Loucy (cell line): Measurements from ENCODE around the gene ZBTB20.
A peak's percentile ranks its signal among the peaks of the same experiment; 100 is the strongest.

Experiments
- H2AFZ ChIP-seq: fragments of 200-600 bp; sonication (generic); 2 replicates; pipeline ENCODE4 v1.6.0; 2016; ENCODE audit warnings: antibody characterized with exemption, mild to moderate bottlenecking, low read length, moderate library complexity
- H3F3A ChIP-seq: fragments of 200-600 bp; 2 replicates; pipeline ENCODE4 v1.6.0; 2016; ENCODE audit warnings: antibody characterized with exemption, low read depth, mild to moderate bottlenecking
- H3K27me3 ChIP-seq: fragments of 200-600 bp; sonication (generic); 2 replicates; pipeline ENCODE4 v1.6.1; 2014; ENCODE audit warnings: low read length, mild to moderate bottlenecking; ENCODE audit not compliant: insufficient read depth, poor library complexity, severe bottlenecking
- H3K36me3 ChIP-seq: fragments of 200-600 bp; sonication (generic); 2 replicates; pipeline ENCODE4 v1.6.1; 2016; ENCODE audit warnings: low read length; ENCODE audit not compliant: insufficient read depth
- H3K4me1 ChIP-seq: fragments of 200-600 bp; sonication (generic); 2 replicates; pipeline ENCODE4 v1.5.1; 2014; ENCODE audit warnings: low read length, mild to moderate bottlenecking; ENCODE audit not compliant: insufficient read depth, poor library complexity, severe bottlenecking
- H3K4me2 ChIP-seq: fragments of 200-600 bp; sonication (generic); 2 replicates; pipeline ENCODE4 v1.6.0; 2014; ENCODE audit warnings: antibody characterized with exemption, low read length, low read depth, mild to moderate bottlenecking; ENCODE audit not compliant: poor library complexity, severe bottlenecking
- H3K4me3 ChIP-seq: fragments of 200-600 bp; sonication (generic); 2 replicates; pipeline ENCODE4 v1.5.1; 2014; ENCODE audit warnings: low read length, mild to moderate bottlenecking, mixed read lengths; ENCODE audit not compliant: poor library complexity, severe bottlenecking
- H3K79me2 ChIP-seq: fragments of 200-600 bp; sonication (generic); 2 replicates; pipeline ENCODE4 v1.6.1; 2014; ENCODE audit warnings: low read length; ENCODE audit not compliant: insufficient read depth
- H3K9ac ChIP-seq: fragments of 200-600 bp; sonication (generic); 2 replicates; pipeline ENCODE4 v1.6.0; 2014; ENCODE audit warnings: mild to moderate bottlenecking, low read depth, low read length, moderate library complexity; ENCODE audit not compliant: poor library complexity, severe bottlenecking
- H3K9me2 ChIP-seq: fragments of 200-600 bp; sonication (generic); replicated peaks from 2 replicates; pipeline ENCODE4 v1.6.1; 2016; ENCODE audit warnings: low read depth, low read length, mixed read lengths
- H3K9me3 ChIP-seq: fragments of 200-600 bp; sonication (generic); 2 replicates; pipeline ENCODE4 v1.6.1; 2014; ENCODE audit warnings: mild to moderate bottlenecking, antibody characterized with exemption, low read length, low read depth; ENCODE audit not compliant: insufficient read depth
- H4K20me1 ChIP-seq: fragments of 200-600 bp; sonication (generic); 2 replicates; pipeline ENCODE4 v1.6.0; 2014; ENCODE audit warnings: antibody characterized with exemption, low read length, mild to moderate bottlenecking; ENCODE audit not compliant: insufficient read depth, poor library complexity, severe bottlenecking
- EZH2phosphoT487 ChIP-seq: fragments of 200-600 bp; IDR thresholded peaks from 2 replicates; pipeline ENCODE4 v1.6.1; 2018; ENCODE audit warnings: antibody characterized with exemption, mild to moderate bottlenecking, moderate library complexity, borderline replicate concordance
- TF ChIP-seq, protein P1 (sequence below): fragments of 200-600 bp; sonication (generic); conservative IDR thresholded peaks from 2 replicates; pipeline ENCODE4 v1.5.1; 2014; ENCODE audit warnings: mild to moderate bottlenecking, antibody characterized with exemption, low read length

Gene ZBTB20

DNA sequence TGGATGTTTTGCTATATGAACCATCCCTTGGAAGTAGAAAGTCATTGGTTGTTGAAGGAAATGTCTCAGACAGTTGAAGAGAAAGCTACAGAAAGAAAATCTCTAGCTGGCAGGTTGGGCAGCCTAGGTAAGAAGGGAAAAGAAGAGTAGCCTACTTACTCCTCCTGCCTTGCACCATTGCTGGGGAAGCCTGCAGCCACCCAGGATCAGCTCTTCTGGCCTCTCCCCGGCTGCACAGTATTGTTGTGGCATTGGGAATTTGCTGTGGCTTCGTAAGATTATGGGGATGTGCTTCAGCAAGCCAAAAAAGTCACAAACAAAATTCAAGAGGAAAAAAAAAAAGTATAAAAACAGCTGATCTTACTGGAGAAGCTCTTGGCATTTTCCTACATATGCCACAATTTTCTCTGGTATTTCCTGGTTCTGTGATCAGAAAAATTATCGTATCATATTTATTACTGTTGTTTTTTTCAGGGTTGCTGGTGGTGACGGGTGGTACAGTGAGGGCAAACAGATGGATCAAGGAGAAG, 699.1 kb downstream of the ZBTB20 start:
- Histone ChIP-seq H3F3A (no peaks in the 10 kb centered on the region), H3K4me2 (no peak overlapping the region), H3K36me3 (no peaks in the 10 kb centered on the region), H4K20me1 (no peaks in the 10 kb centered on the region), H3K4me3 (no peak overlapping the region), H3K4me1 (peaks cover 1% of the 10 kb centered on the region), H3K9ac (no peak overlapping the region), H3K9me3 (no peaks in the 10 kb centered on the region), H3K79me2 (no peaks in the 10 kb centered on the region), H2AFZ (no peak overlapping the region), H3K9me2 (no peaks in the 10 kb centered on the region), H3K27me3 (no peaks in the 10 kb centered on the region)
- TF ChIP-seq, protein P1, sequence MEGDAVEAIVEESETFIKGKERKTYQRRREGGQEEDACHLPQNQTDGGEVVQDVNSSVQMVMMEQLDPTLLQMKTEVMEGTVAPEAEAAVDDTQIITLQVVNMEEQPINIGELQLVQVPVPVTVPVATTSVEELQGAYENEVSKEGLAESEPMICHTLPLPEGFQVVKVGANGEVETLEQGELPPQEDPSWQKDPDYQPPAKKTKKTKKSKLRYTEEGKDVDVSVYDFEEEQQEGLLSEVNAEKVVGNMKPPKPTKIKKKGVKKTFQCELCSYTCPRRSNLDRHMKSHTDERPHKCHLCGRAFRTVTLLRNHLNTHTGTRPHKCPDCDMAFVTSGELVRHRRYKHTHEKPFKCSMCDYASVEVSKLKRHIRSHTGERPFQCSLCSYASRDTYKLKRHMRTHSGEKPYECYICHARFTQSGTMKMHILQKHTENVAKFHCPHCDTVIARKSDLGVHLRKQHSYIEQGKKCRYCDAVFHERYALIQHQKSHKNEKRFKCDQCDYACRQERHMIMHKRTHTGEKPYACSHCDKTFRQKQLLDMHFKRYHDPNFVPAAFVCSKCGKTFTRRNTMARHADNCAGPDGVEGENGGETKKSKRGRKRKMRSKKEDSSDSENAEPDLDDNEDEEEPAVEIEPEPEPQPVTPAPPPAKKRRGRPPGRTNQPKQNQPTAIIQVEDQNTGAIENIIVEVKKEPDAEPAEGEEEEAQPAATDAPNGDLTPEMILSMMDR = no peak
- TF ChIP-seq EZH2phosphoT487 = no peak

DNA sequence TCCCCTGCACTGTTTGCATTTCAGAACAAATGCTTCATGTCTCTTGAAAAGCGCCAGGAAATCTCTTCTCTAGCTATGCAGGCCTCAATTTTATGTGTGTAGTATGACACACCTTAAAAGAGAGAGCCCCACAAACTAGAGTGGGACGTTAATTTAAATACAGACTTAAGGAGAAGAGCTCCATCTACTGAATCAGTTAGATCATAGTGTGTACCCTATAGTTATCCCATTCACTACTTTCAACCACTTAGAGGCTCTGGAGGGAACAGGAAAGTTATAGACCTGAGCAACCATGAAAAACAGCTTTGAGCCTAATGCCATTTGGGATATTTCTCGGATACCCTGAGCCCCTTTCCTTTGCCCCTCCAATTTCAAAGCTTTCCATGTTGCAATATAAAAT, 699.5 kb downstream of the ZBTB20 start:
- no peaks in the 10 kb centered on the region for H3K4me1 ChIP-seq
- H3K9me2 ChIP-seq = no peaks in the 10 kb centered on the region
- no peaks in the 10 kb centered on the region for H3K9me3 ChIP-seq
- no peaks in the 10 kb centered on the region for H3K36me3 ChIP-seq
- H3K9ac ChIP-seq = no peak overlapping the region
- no peaks in the 10 kb centered on the region for H3K27me3 ChIP-seq
- H4K20me1 ChIP-seq = no peaks in the 10 kb centered on the region
- H3F3A ChIP-seq = no peaks in the 10 kb centered on the region
- no peak overlapping the region for H2AFZ ChIP-seq
- H3K4me3 ChIP-seq = no peak overlapping the region
- no peak overlapping the region for H3K4me2 ChIP-seq
- no peak for TF ChIP-seq EZH2phosphoT487
- TF ChIP-seq, protein P1 = peak; percentile 20
- H3K79me2 ChIP-seq = no peaks in the 10 kb centered on the region

DNA sequence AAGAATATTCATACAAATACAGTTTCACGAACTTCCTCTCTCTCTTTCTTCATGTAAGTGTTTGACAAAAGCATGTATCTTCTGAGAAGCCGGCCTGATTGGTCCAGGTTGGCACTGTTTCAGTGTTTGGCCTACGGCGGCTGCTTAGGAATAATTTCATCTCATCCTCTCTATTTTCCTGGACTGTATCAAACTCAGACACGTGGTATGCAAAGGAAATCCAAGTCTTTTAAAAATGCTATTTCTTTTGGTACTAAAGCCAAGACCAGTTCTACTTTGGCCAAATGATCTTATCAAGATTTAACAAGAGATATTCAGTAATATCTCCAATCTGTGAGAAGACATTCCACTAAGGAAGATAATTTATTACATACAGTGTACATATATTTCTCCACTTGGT, 700.5 kb downstream of the ZBTB20 start:
- H4K20me1 ChIP-seq = no peaks in the 10 kb centered on the region
- TF ChIP-seq, protein P1 = no peak
- TF ChIP-seq EZH2phosphoT487 = no peak

More for the DNA sequence above, 700.5 kb downstream of the ZBTB20 start:
- Histone ChIP-seq H3K9me2 (no peaks in the 10 kb centered on the region), H3F3A (no peaks in the 10 kb centered on the region), H3K4me2 (no peak overlapping the region), H3K79me2 (no peaks in the 10 kb centered on the region), H3K9me3 (no peaks in the 10 kb centered on the region), H3K4me1 (no peaks in the 10 kb centered on the region), H3K9ac (no peak overlapping the region), H3K36me3 (no peaks in the 10 kb centered on the region), H2AFZ (no peak overlapping the region), H3K4me3 (no peak overlapping the region), H3K27me3 (no peaks in the 10 kb centered on the region)
